RWPE1 (cell line): ENCODE results near the gene FAM98B.
A peak's percentile ranks its signal among the peaks of the same experiment; 100 is the strongest.

Experiments
- CTCF ChIA-PET: fragments of 350-600 bp; sonication (Branson Sonifier 250); formaldehyde crosslinking; extraction: SDS; loops from one replicate; lab custom pipeline; 2021; lab: Yijun Ruan, JAX
- POLR2A ChIA-PET: fragments of 400-600 bp; formaldehyde crosslinking; extraction: SDS; loops from one replicate; lab custom pipeline; 2020; ENCODE audit warnings: antibody characterized with exemption; ENCODE audit not compliant: low non-redundant PET; lab: Yijun Ruan, JAX
- DNase-seq: peaks from one replicate; pipeline ENCODE4 v3.0.0; 2012; ENCODE audit warnings: low spot score
- H3K27ac ChIP-seq: fragments of 450-650 bp; 2 replicates; pipeline ENCODE4 v1.5.1; 2017
- CTCF ChIP-seq: fragments of 450-650 bp; conservative IDR thresholded peaks from 2 replicates; pipeline ENCODE4 v1.5.1; 2017; ENCODE audit warnings: low read depth, mild to moderate bottlenecking

FAM98B gene

GRCh38 chr15:38525489-38525888, 71.6 kb downstream of the FAM98B start:
- POLR2A ChIA-PET = no interaction called here
- no peak for DNase-seq
- CTCF ChIA-PET = interaction anchor here (0.6 kb wide), 1 partner anchor 156 kb away, joined by 4 read pairs; no protein-coding TSS in a partner anchor
- no peak for TF ChIP-seq CTCF
- no peak overlapping the region for H3K27ac ChIP-seq

- ChIA-PET CTCF (no interaction called here), POLR2A (no interaction called here)
- H3K27ac ChIP-seq = no peak overlapping the region
- DNase-seq = no peak
- TF ChIP-seq CTCF = no peak
These were observed 72.2 kb downstream of the FAM98B start for GRCh38 chr15:38526158-38526557.

GRCh38 chr15:38528294-38528693, 74.4 kb downstream of the FAM98B start:
- CTCF ChIA-PET = no interaction called here
- TF ChIP-seq CTCF = no peak
- H3K27ac ChIP-seq = no peak overlapping the region
- POLR2A ChIA-PET = no interaction called here
- DNase-seq = no peak

- DNase-seq = no peak
- H3K27ac ChIP-seq = no peak overlapping the region
- TF ChIP-seq CTCF = no peak
- POLR2A ChIA-PET = no interaction called here
- CTCF ChIA-PET = no interaction called here
These were observed 76.2 kb downstream of the FAM98B start for GRCh38 chr15:38530113-38530512.

- DNase-seq = peak; percentile 27
- CTCF ChIA-PET = interaction anchor here (0.6 kb wide), 1 partner anchor 78 kb away, joined by 5 read pairs; the partner anchor contains the start of gene FAM98B
- H3K27ac ChIP-seq = no peak overlapping the region
- TF ChIP-seq CTCF = no peak
- POLR2A ChIA-PET = no interaction called here
These were observed 77.6 kb downstream of the FAM98B start for GRCh38 chr15:38531509-38531908.

- CTCF ChIA-PET = no interaction called here
- no peak overlapping the region for H3K27ac ChIP-seq
- POLR2A ChIA-PET = no interaction called here
- no peak for DNase-seq
- TF ChIP-seq CTCF = no peak
These were observed 78.8 kb downstream of the FAM98B start for GRCh38 chr15:38532728-38533127.
